Measurements from ENCODE around the gene PRR36.

PRR36 gene

DNA sequence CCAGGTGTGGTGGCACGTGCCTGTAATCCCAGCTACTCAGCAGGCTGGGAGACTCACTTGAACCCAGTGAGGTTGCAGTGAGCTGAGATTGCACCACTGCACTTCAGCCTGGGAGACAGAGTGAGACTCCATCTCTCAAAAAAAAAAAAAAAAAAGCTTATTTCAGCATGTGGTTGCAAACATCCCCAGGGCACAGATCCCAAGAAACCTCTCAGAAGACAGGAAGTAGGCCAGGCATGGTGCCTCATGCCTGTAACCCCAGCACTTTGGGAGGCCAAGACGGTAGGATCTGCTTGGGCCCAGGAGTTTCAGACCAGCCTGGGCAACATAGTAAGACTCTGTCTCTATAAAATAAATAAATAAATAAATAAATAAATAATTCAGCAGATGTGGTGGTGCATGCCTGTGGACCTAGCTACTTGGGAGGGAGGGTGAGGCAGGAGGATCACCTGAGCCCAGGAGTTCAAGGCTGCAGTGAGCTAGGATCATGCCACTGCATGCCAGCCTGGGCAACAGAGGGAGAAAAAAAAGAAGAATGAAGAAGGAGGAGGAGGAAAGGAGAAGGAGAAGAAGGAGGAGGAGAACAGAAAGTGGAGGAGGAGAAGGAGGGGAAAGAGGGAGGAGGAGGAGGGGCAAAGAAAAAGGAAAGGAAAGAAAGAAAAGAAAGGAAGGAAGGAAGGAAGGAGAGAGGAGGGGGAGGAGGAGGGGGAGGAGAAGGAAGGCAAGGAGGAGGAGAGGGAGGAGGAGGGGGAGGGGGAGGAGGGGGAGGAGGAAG is 9.8 kb upstream of the PRR36 start:
- no peak overlapping the region for H3K4me3 ChIP-seq (ENCODE audit: low read depth, low read length)
- TF ChIP-seq CTCF (IDR thresholded peaks at IDR 0.05; ENCODE audit: insufficient read depth, low read depth, low read length, missing control alignments): no peak
- no peak for DNase-seq (ENCODE audit: low read depth)

DNA sequence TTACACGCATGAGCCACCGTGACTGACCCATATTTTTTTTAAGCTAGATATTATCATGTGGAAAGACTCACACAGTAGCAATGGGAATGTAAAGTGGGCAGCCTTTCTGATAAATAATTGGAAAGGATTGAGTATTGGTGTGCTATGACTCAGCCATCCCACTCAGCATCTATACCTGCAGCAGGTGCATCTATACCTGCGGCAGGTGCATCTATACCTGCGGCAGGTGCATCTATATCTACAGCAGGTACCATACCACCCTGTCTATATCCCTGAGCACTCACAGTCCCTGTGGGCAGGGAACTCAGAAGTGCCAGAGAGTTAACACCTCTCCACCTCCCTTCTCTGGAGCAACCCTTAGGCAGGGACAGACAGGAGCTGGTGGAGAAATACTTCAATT is 8.9 kb upstream of the PRR36 start:
- H3K4me3 ChIP-seq (ENCODE audit: low read depth, low read length): no peak overlapping the region
- TF ChIP-seq CTCF (IDR thresholded peaks at IDR 0.05; ENCODE audit: insufficient read depth, low read depth, low read length, missing control alignments): no peak
- no peak for DNase-seq (ENCODE audit: low read depth)

DNA sequence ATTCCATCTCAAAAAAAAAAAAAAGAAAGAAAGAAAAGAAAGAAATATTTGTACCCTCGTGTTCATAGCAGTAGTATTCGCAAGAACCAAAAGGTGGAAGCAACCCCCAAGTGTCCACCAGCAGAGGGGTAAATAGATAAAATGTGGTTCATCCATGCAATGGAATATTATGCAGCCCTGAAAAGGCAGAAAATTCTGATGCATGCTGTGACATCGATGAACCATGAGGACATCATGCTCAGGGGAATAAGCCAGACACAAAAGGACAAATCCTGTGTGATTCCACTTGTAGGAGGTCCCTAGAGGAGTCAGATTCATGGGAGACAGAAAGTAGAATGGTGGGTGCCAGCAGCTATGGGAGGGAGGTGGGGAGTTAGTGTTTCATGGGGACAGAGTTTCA is 7.7 kb upstream of the PRR36 start:
- TF ChIP-seq CTCF (IDR thresholded peaks at IDR 0.05; ENCODE audit: insufficient read depth, low read depth, low read length, missing control alignments): no peak

DNA sequence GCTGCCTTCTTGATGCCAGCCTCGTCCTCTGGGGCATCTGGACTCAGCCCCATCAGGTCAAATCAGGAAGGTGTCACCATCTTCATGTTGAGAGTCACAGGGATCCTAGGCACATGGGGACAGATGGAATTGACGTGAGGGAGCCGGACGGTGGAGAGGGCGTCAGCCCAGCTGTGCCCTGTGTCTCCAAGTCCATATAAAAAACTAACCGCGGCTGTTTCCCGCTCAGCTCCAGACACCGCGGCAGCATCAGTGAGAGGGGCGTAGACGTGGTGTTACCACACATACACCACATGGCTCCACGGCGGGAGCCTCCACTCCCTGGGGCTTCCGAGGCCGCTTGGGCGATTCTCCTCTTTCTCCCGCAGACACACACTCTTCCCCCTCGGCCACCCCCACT is 5.6 kb upstream of the PRR36 start:
- DNase-seq (ENCODE audit: low read depth): no peak
- TF ChIP-seq CTCF (IDR thresholded peaks at IDR 0.05; ENCODE audit: insufficient read depth, low read depth, low read length, missing control alignments): no peak
- H3K4me3 ChIP-seq (ENCODE audit: low read depth, low read length): no peak overlapping the region

More for the DNA sequence above, 7.7 kb upstream of the PRR36 start:
- DNase-seq (ENCODE audit: low read depth): no peak
- H3K4me3 ChIP-seq (ENCODE audit: low read depth, low read length): no peak overlapping the region

DNA sequence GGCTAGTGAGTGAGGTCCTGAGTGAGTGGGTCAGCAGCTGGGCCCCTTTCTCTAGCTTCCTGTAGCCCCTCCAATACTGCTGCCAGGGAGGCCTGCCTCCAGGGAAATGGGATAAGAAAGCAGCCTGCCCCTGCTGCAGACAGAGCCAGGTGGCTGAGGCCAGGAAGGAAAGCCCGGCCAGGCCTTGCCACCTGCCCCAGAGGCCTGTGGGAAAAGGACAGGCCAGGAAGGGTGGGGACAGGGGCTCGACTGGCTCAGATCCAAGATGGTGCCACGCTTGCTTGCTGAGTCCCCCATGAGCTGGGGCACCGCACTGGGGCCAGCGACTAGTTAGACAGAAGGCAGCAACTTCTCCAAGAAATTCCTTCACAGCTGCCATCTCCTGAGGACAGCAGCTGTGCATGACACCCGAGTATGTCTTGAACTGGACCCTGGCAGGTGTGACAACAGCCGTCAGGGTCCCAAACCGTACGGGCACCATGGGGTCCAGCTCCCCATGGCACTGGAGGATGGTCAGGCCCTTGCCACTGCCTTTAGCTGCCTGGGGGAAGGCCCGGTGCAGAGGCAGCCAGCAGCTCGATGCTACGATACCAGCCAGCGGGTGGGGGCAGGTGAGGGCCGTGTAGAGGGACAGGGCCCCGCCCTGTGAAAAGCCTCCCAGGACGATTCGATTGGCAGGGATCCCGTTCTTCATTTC is 5.1 kb upstream of the PRR36 start:
- DNase-seq (ENCODE audit: low read depth): no peak
- TF ChIP-seq CTCF (IDR thresholded peaks at IDR 0.05; ENCODE audit: insufficient read depth, low read depth, low read length, missing control alignments): no peak
- no peak overlapping the region for H3K4me3 ChIP-seq (ENCODE audit: low read depth, low read length)

- no peak overlapping the region for H3K4me3 ChIP-seq (ENCODE audit: low read depth, low read length)
- no peak for DNase-seq (ENCODE audit: low read depth)
Measured at GRCh38 chr19:7877249-7877836, 3.2 kb upstream of the PRR36 start.

More at GRCh38 chr19:7877249-7877836, 3.2 kb upstream of the PRR36 start:
- TF ChIP-seq CTCF (IDR thresholded peaks at IDR 0.05; ENCODE audit: insufficient read depth, low read depth, low read length, missing control alignments): no peak

All from GM12865 (cell line).